ENCODE results near the gene FAM241A. TPM values are rescaled to one million over a fixed set of nuclear protein-coding genes. Genes with fewer than 3 reads are reported as not detected.
A peak's percentile ranks its signal among the peaks of the same experiment; 100 is the strongest.

Gene FAM241A
- polyA plus RNA-seq, 1 donor from 2014 or later, result 1.2 TPM

- Mint-ChIP-seq H3K9me3 (peaks cover 0 to 7% (median 0%) of the 10 kb centered on the region in 3 donors), H3K4me3 (no peak overlapping the region), H3K27ac (no peak overlapping the region), H3K36me3 (peaks cover 8% of the 10 kb centered on the region), H3K4me1 (peaks cover 0 to 4% (median 2%) of the 10 kb centered on the region in 3 donors), H3K27me3 (peaks cover 5% of the 10 kb centered on the region)
These were observed 25.2 kb upstream of the FAM241A start for GRCh38 chr4:112120021-112120420.

GRCh38 chr4:112125416-112125815 lies 19.8 kb upstream of the FAM241A start:
- Mint-ChIP-seq H3K27me3 (peaks cover 9% of the 10 kb centered on the region), H3K4me1 (no peaks in the 10 kb centered on the region), H3K27ac (no peak overlapping the region), H3K4me3 (no peak overlapping the region), H3K36me3 (no peaks in the 10 kb centered on the region), H3K9me3 (no peaks in the 10 kb centered on the region)

GRCh38 chr4:112127048-112127637 lies 18.1 kb upstream of the FAM241A start:
- Mint-ChIP-seq H3K27ac (no peak overlapping the region), H3K36me3 (no peaks in the 10 kb centered on the region), H3K4me3 (no peak overlapping the region), H3K9me3 (no peaks in the 10 kb centered on the region), H3K27me3 (peaks cover 9% of the 10 kb centered on the region), H3K4me1 (no peaks in the 10 kb centered on the region)

- Mint-ChIP-seq H3K27me3 (peaks cover 11% of the 10 kb centered on the region), H3K4me1 (no peaks in the 10 kb centered on the region), H3K9me3 (no peaks in the 10 kb centered on the region), H3K27ac (no peak overlapping the region), H3K36me3 (no peaks in the 10 kb centered on the region), H3K4me3 (no peak overlapping the region)
These were observed 17.5 kb upstream of the FAM241A start for GRCh38 chr4:112127803-112128202.

GRCh38 chr4:112128452-112128851 lies 16.8 kb upstream of the FAM241A start:
- Mint-ChIP-seq H3K4me3 (no peak overlapping the region), H3K9me3 (no peaks in the 10 kb centered on the region), H3K27me3 (peaks cover 11% of the 10 kb centered on the region), H3K4me1 (no peaks in the 10 kb centered on the region), H3K36me3 (no peaks in the 10 kb centered on the region), H3K27ac (no peak overlapping the region)

- Mint-ChIP-seq H3K27ac (peak overlapping the region in 1 of 3 donors; percentile 9), H3K9me3 (no peaks in the 10 kb centered on the region), H3K27me3 (peaks cover 5% of the 10 kb centered on the region), H3K4me1 (no peaks in the 10 kb centered on the region), H3K4me3 (no peak overlapping the region), H3K36me3 (no peaks in the 10 kb centered on the region)
These were observed 14.3 kb upstream of the FAM241A start for GRCh38 chr4:112130906-112131305.

- Mint-ChIP-seq H3K4me1 (no peaks in the 10 kb centered on the region), H3K9me3 (no peaks in the 10 kb centered on the region), H3K27me3 (peaks cover 3% of the 10 kb centered on the region), H3K27ac (no peak overlapping the region), H3K4me3 (no peak overlapping the region), H3K36me3 (no peaks in the 10 kb centered on the region)
These were observed 8.7 kb upstream of the FAM241A start for GRCh38 chr4:112136551-112136950.

- Mint-ChIP-seq H3K4me3 (no peak overlapping the region), H3K4me1 (no peaks in the 10 kb centered on the region), H3K36me3 (no peaks in the 10 kb centered on the region), H3K9me3 (no peaks in the 10 kb centered on the region), H3K27ac (no peak overlapping the region), H3K27me3 (peaks cover 1% of the 10 kb centered on the region)
These were observed 6.7 kb upstream of the FAM241A start for GRCh38 chr4:112138538-112138937.

- H3K9me3 Mint-ChIP-seq, result no peaks in the 10 kb centered on the region
- H3K27me3 Mint-ChIP-seq, result peaks cover 1% of the 10 kb centered on the region
- no peak overlapping the region for H3K27ac Mint-ChIP-seq
- no peak overlapping the region for H3K4me3 Mint-ChIP-seq
- H3K36me3 Mint-ChIP-seq, result no peaks in the 10 kb centered on the region
- peaks cover 0 to 2% (median 0%) of the 10 kb centered on the region in 3 donors for H3K4me1 Mint-ChIP-seq
These were observed 4.7 kb upstream of the FAM241A start for GRCh38 chr4:112140536-112140935.

- Mint-ChIP-seq H3K27ac (no peak overlapping the region), H3K36me3 (no peaks in the 10 kb centered on the region), H3K9me3 (no peaks in the 10 kb centered on the region), H3K4me3 (peak overlapping the region in 1 of 4 donors; percentile 44), H3K27me3 (peaks cover 1% of the 10 kb centered on the region), H3K4me1 (peaks cover 3 to 8% (median 7%) of the 10 kb centered on the region in 3 donors)
These were observed 3.7 kb upstream of the FAM241A start for GRCh38 chr4:112141366-112142138.

GRCh38 chr4:112142182-112142581 lies 3.1 kb upstream of the FAM241A start:
- H3K9me3 Mint-ChIP-seq, result no peaks in the 10 kb centered on the region
- no peak overlapping the region for H3K27ac Mint-ChIP-seq
- H3K4me3 Mint-ChIP-seq, result peak overlapping the region in 1 of 4 donors; percentile 13
- H3K27me3 Mint-ChIP-seq, result peaks cover 3% of the 10 kb centered on the region
- H3K4me1 Mint-ChIP-seq, result peaks cover 7 to 12% (median 11%) of the 10 kb centered on the region in 3 donors
- H3K36me3 Mint-ChIP-seq, result no peaks in the 10 kb centered on the region

GRCh38 chr4:112143781-112144180 lies 1.5 kb upstream of the FAM241A start:
- peak overlapping the region in 1 of 4 donors; percentile 46 for H3K4me3 Mint-ChIP-seq
- H3K27ac Mint-ChIP-seq, result no peak overlapping the region
- H3K27me3 Mint-ChIP-seq, result peaks cover 2% of the 10 kb centered on the region
- H3K9me3 Mint-ChIP-seq, result no peaks in the 10 kb centered on the region
- H3K4me1 Mint-ChIP-seq, result peaks cover 7 to 14% (median 11%) of the 10 kb centered on the region in 3 donors
- no peaks in the 10 kb centered on the region for H3K36me3 Mint-ChIP-seq

- Mint-ChIP-seq H3K4me3 (peak overlapping the region; percentile 31 to 90 (median 69)), H3K4me1 (peaks cover 7 to 14% (median 11%) of the 10 kb centered on the region in 3 donors), H3K36me3 (no peaks in the 10 kb centered on the region), H3K9me3 (no peaks in the 10 kb centered on the region), H3K27ac (peak overlapping the region in 1 of 3 donors; percentile 0), H3K27me3 (peaks cover 2% of the 10 kb centered on the region)
These were observed 518 bp upstream of the FAM241A start for GRCh38 chr4:112144546-112145325.

GRCh38 chr4:112145790-112146501 lies 692 bp downstream of the FAM241A start:
- Mint-ChIP-seq H3K4me1 (peaks cover 7 to 14% (median 11%) of the 10 kb centered on the region in 3 donors), H3K27me3 (peaks cover 2% of the 10 kb centered on the region), H3K9me3 (no peaks in the 10 kb centered on the region)

GRCh38 chr4:112146502-112146813 lies 1.2 kb downstream of the FAM241A start:
- H3K27ac Mint-ChIP-seq, result peak overlapping the region; percentile 65 to 89 (median 66)
- peaks cover 2% of the 10 kb centered on the region for H3K27me3 Mint-ChIP-seq
- peak overlapping the region; percentile 90 to 97 (median 96) for H3K4me3 Mint-ChIP-seq
- H3K9me3 Mint-ChIP-seq, result no peaks in the 10 kb centered on the region
- H3K36me3 Mint-ChIP-seq, result no peaks in the 10 kb centered on the region
- H3K4me1 Mint-ChIP-seq, result peaks cover 7 to 14% (median 11%) of the 10 kb centered on the region in 3 donors

More at GRCh38 chr4:112145790-112146501, 692 bp downstream of the FAM241A start:
- no peaks in the 10 kb centered on the region for H3K36me3 Mint-ChIP-seq
- H3K27ac Mint-ChIP-seq, result peak overlapping the region; percentile 65 to 89 (median 66)
- H3K4me3 Mint-ChIP-seq, result peak overlapping the region; percentile 90 to 97 (median 96)
